Measurements from ENCODE around the gene CTTN.

CTTN gene

GRCh38 chr11:70460964-70461363 is 62.6 kb downstream of the CTTN start:
- no peaks in the 10 kb centered on the region for H3K36me3 ChIP-seq (ENCODE audit: control insufficient read depth in 1 of 2, insufficient read depth in 2 of 2, low read depth in 1 of 2, low read length in 2 of 2)
- H3K9me3 ChIP-seq (ENCODE audit: control insufficient read depth, low read length) = no peaks in the 10 kb centered on the region
- no peak overlapping the region for H3K9ac ChIP-seq (ENCODE audit: low read length)
- peaks cover 19% of the 10 kb centered on the region for H3K4me1 ChIP-seq (ENCODE audit: control insufficient read depth, insufficient read depth, low read depth, low read length)
- no peak overlapping the region for H2BK12ac ChIP-seq (ENCODE audit: low read length in 2 of 2)
- H2BK5ac ChIP-seq (ENCODE audit: low read depth, low read length, poor library complexity, severe bottlenecking) = no peak overlapping the region
- H4K91ac ChIP-seq (ENCODE audit: low read length) = no peak overlapping the region
- no peak overlapping the region for H3K27ac ChIP-seq (ENCODE audit: low read length, poor library complexity, severe bottlenecking)
- H2AFZ ChIP-seq (ENCODE audit: low read depth, low read length) = no peak overlapping the region
- peaks cover 16 to 41% of the 10 kb centered on the region in 2 experiments for H3K27me3 ChIP-seq (ENCODE audit: control insufficient read depth in 1 of 2, insufficient read depth in 1 of 2, low read length in 2 of 2)
- no peak overlapping the region for H2BK15ac ChIP-seq (ENCODE audit: low read depth, poor library complexity, severe bottlenecking)
- H3K79me1 ChIP-seq (replicated peaks; ENCODE audit: low read length, poor library complexity, severe bottlenecking) = no peaks in the 10 kb centered on the region
- DNase-seq = no peak
- H3K4ac ChIP-seq (ENCODE audit: low read depth in 1 of 2, low read length in 2 of 2) = no peak overlapping the region
- whole genome bisulfite sequencing = 87% methylated on average over 10 of the region's 10 CpGs
- no peak overlapping the region for H2AK5ac ChIP-seq (ENCODE audit: low read length, severe bottlenecking)
- H3K4me3 ChIP-seq (ENCODE audit: insufficient read depth in 1 of 2, low read depth in 1 of 2, low read length in 2 of 2) = no peak overlapping the region
- H3K23ac ChIP-seq (ENCODE audit: low read length in 2 of 2) = no peak overlapping the region
- no peak overlapping the region for H3K18ac ChIP-seq (ENCODE audit: low read depth in 1 of 2, low read length in 2 of 2)
- no peak overlapping the region for H4K8ac ChIP-seq (ENCODE audit: low read length)
- H2BK120ac ChIP-seq (ENCODE audit: low read depth, low read length) = no peak overlapping the region
- H3K14ac ChIP-seq (ENCODE audit: low read length in 2 of 2) = no peak overlapping the region
- H3K4me2 ChIP-seq (ENCODE audit: low read length, poor library complexity, severe bottlenecking) = no peak overlapping the region

- no peak overlapping the region for H3K4ac ChIP-seq (ENCODE audit: low read depth in 1 of 2, low read length in 2 of 2)
- 92% methylated on average over 12 of the region's 12 CpGs for WGBS
- no peak overlapping the region for H2BK12ac ChIP-seq (ENCODE audit: low read length in 2 of 2)
- H2BK15ac ChIP-seq (ENCODE audit: low read depth, poor library complexity, severe bottlenecking) = no peak overlapping the region
- H2AK5ac ChIP-seq (ENCODE audit: low read length, severe bottlenecking) = no peak overlapping the region
- no peaks in the 10 kb centered on the region for H3K79me1 ChIP-seq (replicated peaks; ENCODE audit: low read length, poor library complexity, severe bottlenecking)
- no peak overlapping the region for H4K91ac ChIP-seq (ENCODE audit: low read length)
- H3K18ac ChIP-seq (ENCODE audit: low read depth in 1 of 2, low read length in 2 of 2) = no peak overlapping the region
- no peak overlapping the region for H3K23ac ChIP-seq (ENCODE audit: low read length in 2 of 2)
- H2BK120ac ChIP-seq (ENCODE audit: low read depth, low read length) = no peak overlapping the region
- H3K27ac ChIP-seq (ENCODE audit: low read length, poor library complexity, severe bottlenecking) = no peak overlapping the region
- peaks cover 16 to 41% of the 10 kb centered on the region in 2 experiments for H3K27me3 ChIP-seq (ENCODE audit: control insufficient read depth in 1 of 2, insufficient read depth in 1 of 2, low read length in 2 of 2)
- no peak overlapping the region for H3K4me2 ChIP-seq (ENCODE audit: low read length, poor library complexity, severe bottlenecking)
- peaks cover 18% of the 10 kb centered on the region for H3K4me1 ChIP-seq (ENCODE audit: control insufficient read depth, insufficient read depth, low read depth, low read length)
- H4K8ac ChIP-seq (ENCODE audit: low read length) = no peak overlapping the region
- no peak overlapping the region for H2AFZ ChIP-seq (ENCODE audit: low read depth, low read length)
- no peak for DNase-seq
- no peaks in the 10 kb centered on the region for H3K9me3 ChIP-seq (ENCODE audit: control insufficient read depth, low read length)
- H3K14ac ChIP-seq (ENCODE audit: low read length in 2 of 2) = no peak overlapping the region
- H3K4me3 ChIP-seq (ENCODE audit: insufficient read depth in 1 of 2, low read depth in 1 of 2, low read length in 2 of 2) = no peak overlapping the region
- H2BK5ac ChIP-seq (ENCODE audit: low read depth, low read length, poor library complexity, severe bottlenecking) = no peak overlapping the region
- H3K9ac ChIP-seq (ENCODE audit: low read length) = no peak overlapping the region
- no peaks in the 10 kb centered on the region for H3K36me3 ChIP-seq (ENCODE audit: control insufficient read depth in 1 of 2, insufficient read depth in 2 of 2, low read depth in 1 of 2, low read length in 2 of 2)
These were observed 64.6 kb downstream of the CTTN start for GRCh38 chr11:70462818-70463477.

GRCh38 chr11:70463478-70464255 is 65.3 kb downstream of the CTTN start:
- no peak overlapping the region for H3K14ac ChIP-seq (ENCODE audit: low read length in 2 of 2)
- no peak overlapping the region for H2AK5ac ChIP-seq (ENCODE audit: low read length, severe bottlenecking)
- H2AFZ ChIP-seq (ENCODE audit: low read depth, low read length) = no peak overlapping the region

GRCh38 chr11:70464509-70465361 is 66.4 kb downstream of the CTTN start:
- Histone ChIP-seq H2BK12ac (ENCODE audit: low read length in 2 of 2) (no peak overlapping the region), H3K9ac (ENCODE audit: low read length) (no peak overlapping the region), H3K4me1 (ENCODE audit: control insufficient read depth, insufficient read depth, low read depth, low read length) (peaks cover 18% of the 10 kb centered on the region), H4K91ac (ENCODE audit: low read length) (no peak overlapping the region), H3K27ac (ENCODE audit: low read length, poor library complexity, severe bottlenecking) (no peak overlapping the region), H3K23ac (ENCODE audit: low read length in 2 of 2) (no peak overlapping the region), H2BK120ac (ENCODE audit: low read depth, low read length) (no peak overlapping the region), H3K14ac (ENCODE audit: low read length in 2 of 2) (no peak overlapping the region), H2BK5ac (ENCODE audit: low read depth, low read length, poor library complexity, severe bottlenecking) (no peak overlapping the region), H3K4me3 (ENCODE audit: insufficient read depth in 1 of 2, low read depth in 1 of 2, low read length in 2 of 2) (no peak overlapping the region), H3K4ac (ENCODE audit: low read depth in 1 of 2, low read length in 2 of 2) (no peak overlapping the region), H2AK5ac (ENCODE audit: low read length, severe bottlenecking) (no peak overlapping the region), H3K79me1 (replicated peaks; ENCODE audit: low read length, poor library complexity, severe bottlenecking) (no peaks in the 10 kb centered on the region), H2AFZ (ENCODE audit: low read depth, low read length) (no peak overlapping the region), H3K18ac (ENCODE audit: low read depth in 1 of 2, low read length in 2 of 2) (no peak overlapping the region), H2BK15ac (ENCODE audit: low read depth, poor library complexity, severe bottlenecking) (no peak overlapping the region), H3K36me3 (ENCODE audit: control insufficient read depth in 1 of 2, insufficient read depth in 2 of 2, low read depth in 1 of 2, low read length in 2 of 2) (no peaks in the 10 kb centered on the region), H3K4me2 (ENCODE audit: low read length, poor library complexity, severe bottlenecking) (no peak overlapping the region), H3K9me3 (ENCODE audit: control insufficient read depth, low read length) (no peaks in the 10 kb centered on the region), H3K27me3 (ENCODE audit: control insufficient read depth in 1 of 2, insufficient read depth in 1 of 2, low read length in 2 of 2) (peaks cover 16 to 41% of the 10 kb centered on the region in 2 experiments), H4K8ac (ENCODE audit: low read length) (no peak overlapping the region)
- DNase-seq = no peak
- WGBS = 78% methylated on average over 20 of the region's 20 CpGs

More at GRCh38 chr11:70463478-70464255, 65.3 kb downstream of the CTTN start:
- H3K27me3 ChIP-seq (ENCODE audit: control insufficient read depth in 1 of 2, insufficient read depth in 1 of 2, low read length in 2 of 2) = peaks cover 16 to 41% of the 10 kb centered on the region in 2 experiments
- H2BK120ac ChIP-seq (ENCODE audit: low read depth, low read length) = no peak overlapping the region
- no peak overlapping the region for H3K27ac ChIP-seq (ENCODE audit: low read length, poor library complexity, severe bottlenecking)
- peak overlapping the region in 1 of 2 experiments; percentile 18 for H3K4me3 ChIP-seq (ENCODE audit: insufficient read depth in 1 of 2, low read depth in 1 of 2, low read length in 2 of 2)
- H3K18ac ChIP-seq (ENCODE audit: low read depth in 1 of 2, low read length in 2 of 2) = no peak overlapping the region
- no peak overlapping the region for H3K4me2 ChIP-seq (ENCODE audit: low read length, poor library complexity, severe bottlenecking)
- no peak overlapping the region for H2BK5ac ChIP-seq (ENCODE audit: low read depth, low read length, poor library complexity, severe bottlenecking)
- no peak overlapping the region for H4K91ac ChIP-seq (ENCODE audit: low read length)
- H3K79me1 ChIP-seq (replicated peaks; ENCODE audit: low read length, poor library complexity, severe bottlenecking) = no peaks in the 10 kb centered on the region
- H3K9me3 ChIP-seq (ENCODE audit: control insufficient read depth, low read length) = no peaks in the 10 kb centered on the region
- no peaks in the 10 kb centered on the region for H3K36me3 ChIP-seq (ENCODE audit: control insufficient read depth in 1 of 2, insufficient read depth in 2 of 2, low read depth in 1 of 2, low read length in 2 of 2)
- H3K4ac ChIP-seq (ENCODE audit: low read depth in 1 of 2, low read length in 2 of 2) = no peak overlapping the region
- 95% methylated on average over 61 of the region's 61 CpGs for WGBS
- H3K4me1 ChIP-seq (ENCODE audit: control insufficient read depth, insufficient read depth, low read depth, low read length) = peaks cover 18% of the 10 kb centered on the region
- no peak overlapping the region for H2BK12ac ChIP-seq (ENCODE audit: low read length in 2 of 2)
- H2BK15ac ChIP-seq (ENCODE audit: low read depth, poor library complexity, severe bottlenecking) = no peak overlapping the region
- DNase-seq = no peak
- H4K8ac ChIP-seq (ENCODE audit: low read length) = no peak overlapping the region
- H3K23ac ChIP-seq (ENCODE audit: low read length in 2 of 2) = no peak overlapping the region
- no peak overlapping the region for H3K9ac ChIP-seq (ENCODE audit: low read length)

Data from mesenchymal stem cell (in vitro differentiated cells and primary cell).